GM18499 (cell line): ENCODE results near the gene CDH1.
"Not testable (repeated sequence)": the region's sequence is repeated elsewhere in the genome, so short reads cannot be mapped to it uniquely, and the experiment has no call there.

ENCODE experiments used
- ATAC-seq: cut with Tn5 transposase; IDR thresholded peaks from one replicate; pipeline ENCODE4 v1.9.1; 2021; ENCODE audit warnings: moderate number of reproducible peaks; ENCODE audit not compliant: insufficient read depth, unreplicated experiment

The CDH1 gene

GRCh38 chr16:68839831-68840230, 102.7 kb downstream of the CDH1 start:
- ATAC-seq = no peak

DNA sequence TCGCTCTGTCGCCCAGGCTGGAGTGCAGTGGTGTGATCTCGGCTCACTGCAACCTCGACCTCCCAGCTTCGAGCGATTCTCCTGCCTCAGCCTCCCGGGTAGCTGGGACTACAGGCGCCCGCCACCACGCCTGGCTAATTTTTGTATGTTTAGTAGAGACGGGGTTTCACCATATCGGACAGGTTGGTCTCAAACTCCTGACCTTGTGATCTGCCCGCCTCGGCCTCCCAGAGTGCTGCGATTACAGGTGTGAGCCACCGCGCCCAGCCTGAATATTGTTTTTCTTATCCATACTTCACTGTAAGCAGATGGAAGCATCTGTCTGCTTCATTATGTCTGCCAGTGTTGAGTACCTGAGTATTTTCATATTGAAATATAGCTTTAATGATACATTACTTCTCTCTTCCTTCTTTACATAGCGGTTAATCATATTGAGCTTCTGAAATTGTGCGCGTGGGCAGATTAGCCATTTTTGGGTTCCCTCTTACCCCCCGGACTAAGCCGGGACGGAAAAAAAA, 105.9 kb downstream of the CDH1 start:
- not testable (repeated sequence) for ATAC-seq

GRCh38 chr16:68843482-68844210, 106.6 kb downstream of the CDH1 start, which contains the start of gene TANGO6:
TSS of gene TANGO6 (plus strand) at chr16:68843531. CDS start at chr16:68843618, 87 bp downstream.
- peak; percentile 44 for ATAC-seq

DNA sequence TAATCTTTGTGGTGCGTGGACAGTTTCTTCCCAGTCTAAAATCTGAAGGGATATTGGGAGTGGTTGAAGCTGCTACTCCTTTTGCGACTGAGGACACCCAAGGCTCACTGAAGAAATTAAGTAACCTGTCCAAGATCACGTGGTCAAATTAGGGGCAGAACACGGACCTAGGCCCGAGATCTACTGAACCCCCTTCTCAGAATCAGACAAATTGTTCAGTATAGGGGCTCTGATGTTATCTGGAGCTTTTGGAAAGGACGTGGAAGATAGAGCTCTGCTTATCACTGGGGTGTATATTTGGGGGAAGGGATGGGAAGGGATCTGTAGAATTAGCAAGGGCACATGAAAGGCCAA, 107.1 kb downstream of the CDH1 start:
- no peak for ATAC-seq

- ATAC-seq = no peak
Measured at GRCh38 chr16:68848786-68849185, 111.7 kb downstream of the CDH1 start.

DNA sequence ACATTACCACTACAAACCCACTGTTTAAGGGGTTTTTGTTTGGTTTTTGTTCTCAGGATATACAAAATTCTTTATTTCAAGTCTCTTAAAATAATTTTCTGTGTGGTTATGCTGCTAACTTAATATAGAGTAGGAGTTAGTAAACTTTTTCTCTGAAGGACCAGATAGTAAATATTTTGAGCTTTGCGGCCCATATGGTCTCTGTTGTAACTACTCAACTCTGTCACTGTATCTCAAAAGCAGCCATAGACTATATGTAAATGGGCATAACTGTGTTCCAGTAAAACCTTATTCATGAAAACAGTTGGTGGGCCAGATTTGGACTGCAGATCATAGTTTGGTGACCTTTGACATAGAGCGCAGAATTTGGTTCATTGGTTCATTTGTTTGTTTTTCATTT, 113.4 kb downstream of the CDH1 start:
- no peak for ATAC-seq

GRCh38 chr16:68851601-68852000, 114.5 kb downstream of the CDH1 start:
- ATAC-seq = no peak

GRCh38 chr16:68857479-68857878, 120.4 kb downstream of the CDH1 start:
- no peak for ATAC-seq

DNA sequence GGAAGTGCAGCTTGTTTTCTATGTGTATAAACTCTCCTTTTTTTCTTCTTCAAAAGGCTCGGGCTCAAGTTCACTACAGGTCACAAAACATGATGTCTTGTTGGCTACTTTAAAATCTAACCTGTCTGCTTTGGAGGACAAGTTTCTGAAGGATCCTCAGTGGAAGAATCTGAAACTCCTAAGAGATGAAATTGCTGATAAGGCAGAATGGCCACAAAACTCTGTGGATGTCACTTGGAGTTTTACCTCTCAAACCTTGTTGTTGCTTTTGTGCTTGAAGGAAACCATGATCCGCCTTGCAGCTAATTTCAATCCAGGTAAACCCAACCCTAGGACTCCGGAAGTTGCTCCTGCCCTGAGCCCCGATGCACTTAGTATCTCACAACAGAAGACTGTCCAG, 122.7 kb downstream of the CDH1 start:
- no peak for ATAC-seq

GRCh38 chr16:68860978-68861892, 124.1 kb downstream of the CDH1 start:
- no peak for ATAC-seq

- ATAC-seq = no peak
Measured at GRCh38 chr16:68866933-68867332, 129.8 kb downstream of the CDH1 start.

DNA sequence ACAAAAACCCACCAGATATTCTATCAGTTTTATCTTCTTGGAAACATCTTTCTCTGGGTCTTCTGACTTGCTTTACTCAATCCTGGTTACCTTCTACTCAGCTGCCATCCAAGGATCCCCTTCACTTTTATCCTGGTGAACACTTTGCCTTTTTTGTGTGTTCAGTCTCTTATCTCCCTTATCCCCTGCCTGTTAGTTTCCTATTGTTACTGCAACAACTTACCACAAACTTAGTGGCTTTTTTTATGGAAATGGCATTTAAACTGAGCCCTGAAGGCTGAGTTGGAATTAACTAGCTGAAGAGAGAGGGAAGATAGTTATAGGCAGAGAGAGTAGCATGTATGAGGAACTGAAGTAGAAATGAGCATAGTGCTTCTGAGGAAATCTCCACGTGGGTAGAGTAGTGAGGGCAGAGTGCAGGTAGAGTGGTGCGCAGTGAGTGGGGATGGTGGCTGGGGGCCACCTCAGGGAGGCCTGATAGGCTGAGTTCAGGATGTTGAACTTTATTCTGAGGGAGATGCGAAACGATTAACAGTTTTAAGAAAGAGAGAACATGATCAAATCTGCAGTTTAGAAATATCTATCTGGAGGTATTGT, 132.5 kb downstream of the CDH1 start:
- ATAC-seq = no peak

GRCh38 chr16:68873635-68874471, 136.8 kb downstream of the CDH1 start:
- ATAC-seq = no peak

GRCh38 chr16:68875871-68876270, 138.8 kb downstream of the CDH1 start:
- ATAC-seq = no peak

- no peak for ATAC-seq
Measured at GRCh38 chr16:68883685-68884084, 146.6 kb downstream of the CDH1 start.

- no peak for ATAC-seq
Measured at GRCh38 chr16:68884401-68884800, 147.3 kb downstream of the CDH1 start.
